ENCODE results near the gene RITA1.
A peak's percentile ranks its signal among the peaks of the same experiment; 100 is the strongest.

Gene RITA1

DNA sequence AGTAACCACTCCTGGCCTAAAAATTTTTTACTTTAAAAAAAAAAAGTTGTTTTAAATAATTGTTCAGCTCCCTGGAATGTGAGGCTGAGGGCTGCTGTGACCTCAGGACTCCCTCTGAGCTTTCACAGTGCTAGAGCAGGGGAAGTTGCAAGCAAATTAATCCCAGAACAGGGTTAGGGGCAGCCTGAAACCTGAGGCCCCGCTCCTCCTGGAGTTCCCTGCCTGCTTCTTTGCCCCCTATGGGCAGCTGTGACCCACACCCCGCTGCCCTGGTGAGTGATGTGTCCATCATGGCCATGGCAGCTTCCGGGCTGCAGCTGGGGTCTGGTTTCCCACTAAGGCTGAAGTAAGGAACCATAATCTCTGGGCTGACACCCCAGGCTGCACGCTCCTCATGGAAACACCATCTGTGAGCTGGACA, 9.5 kb downstream of the RITA1 start:
- no peak overlapping the region for H3K18ac ChIP-seq (ENCODE audit: low read length)

DNA sequence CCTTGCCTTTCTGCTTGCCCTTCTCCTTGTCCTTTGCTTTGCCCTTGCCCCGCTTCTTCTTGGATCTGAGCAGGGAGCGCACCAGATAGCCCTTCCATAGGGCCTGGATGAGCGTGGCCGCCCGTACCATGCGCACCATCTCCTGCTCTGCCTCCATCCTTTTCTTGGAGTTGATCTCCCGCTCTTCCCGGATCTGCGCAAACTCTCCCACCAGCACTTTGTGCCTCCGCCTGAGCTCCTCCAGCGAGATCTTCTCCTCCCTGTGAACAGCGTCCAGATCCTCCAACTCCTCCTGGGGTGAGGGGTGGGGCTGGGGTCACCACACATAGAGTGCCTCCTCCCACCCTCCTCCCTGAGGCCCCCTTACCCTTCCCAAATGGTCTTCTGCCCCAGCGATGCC, 10.1 kb downstream of the RITA1 start:
- no peak overlapping the region for H3K4me2 ChIP-seq (ENCODE audit: low read length)
- no peak overlapping the region for H3K9ac ChIP-seq (ENCODE audit: low read length)

More for the DNA sequence above, 9.5 kb downstream of the RITA1 start:
- H3K23ac ChIP-seq (ENCODE audit: low read length) = no peak overlapping the region
- H2BK5ac ChIP-seq (ENCODE audit: low read depth, low read length, poor library complexity) = no peak overlapping the region
- no peak overlapping the region for H3K4ac ChIP-seq (ENCODE audit: low read depth, low read length)
- no peak overlapping the region for H3K9ac ChIP-seq (ENCODE audit: low read length)
- no peak overlapping the region for H3K4me3 ChIP-seq (ENCODE audit: low read depth, low read length)
- H4K8ac ChIP-seq (ENCODE audit: low read depth, low read length) = no peak overlapping the region
- no peaks in the 10 kb centered on the region for H3K79me2 ChIP-seq (ENCODE audit: control insufficient read depth, insufficient read depth, low read length, poor library complexity)
- H3K27ac ChIP-seq (ENCODE audit: low read depth, low read length) = peak overlapping the region; percentile 44
- H3K27me3 ChIP-seq (ENCODE audit: insufficient read depth, low read length) = no peaks in the 10 kb centered on the region
- no peak overlapping the region for H3K4me2 ChIP-seq (ENCODE audit: low read length)
- H4K12ac ChIP-seq (ENCODE audit: low read depth, low read length) = no peak overlapping the region
- peak overlapping the region; percentile 76 for H4K91ac ChIP-seq (ENCODE audit: low read depth, low read length)
- no peak for DNase-seq
- H3K9me3 ChIP-seq (ENCODE audit: insufficient read depth, low read depth, low read length) = no peaks in the 10 kb centered on the region
- H3K36me3 ChIP-seq (ENCODE audit: control insufficient read depth in 1 of 2, insufficient read depth in 2 of 2, low read length in 2 of 2) = peaks cover 18% of the 10 kb centered on the region in 2 experiments
- H2AFZ ChIP-seq (ENCODE audit: insufficient read depth, low read length, poor library complexity) = no peak overlapping the region
- H3K79me1 ChIP-seq (ENCODE audit: low read length) = peaks cover 2% of the 10 kb centered on the region
- no peak overlapping the region for H2BK12ac ChIP-seq (ENCODE audit: low read length)
- peak overlapping the region; percentile 52 for H2BK120ac ChIP-seq (ENCODE audit: insufficient read depth, low read length, poor library complexity)
- peaks cover 6 to 7% of the 10 kb centered on the region in 2 experiments for H3K4me1 ChIP-seq (ENCODE audit: control insufficient read depth in 1 of 2, insufficient read depth in 2 of 2, low read length in 2 of 2)
- peak overlapping the region; percentile 66 for H2AK5ac ChIP-seq (ENCODE audit: low read length)
- WGBS (ENCODE audit: extremely low coverage, insufficient coverage, insufficient read length) = no CpG with 5 or more reads among the region's 4 CpGs
- peak overlapping the region; percentile 67 for H3K14ac ChIP-seq (ENCODE audit: low read length)

DNA sequence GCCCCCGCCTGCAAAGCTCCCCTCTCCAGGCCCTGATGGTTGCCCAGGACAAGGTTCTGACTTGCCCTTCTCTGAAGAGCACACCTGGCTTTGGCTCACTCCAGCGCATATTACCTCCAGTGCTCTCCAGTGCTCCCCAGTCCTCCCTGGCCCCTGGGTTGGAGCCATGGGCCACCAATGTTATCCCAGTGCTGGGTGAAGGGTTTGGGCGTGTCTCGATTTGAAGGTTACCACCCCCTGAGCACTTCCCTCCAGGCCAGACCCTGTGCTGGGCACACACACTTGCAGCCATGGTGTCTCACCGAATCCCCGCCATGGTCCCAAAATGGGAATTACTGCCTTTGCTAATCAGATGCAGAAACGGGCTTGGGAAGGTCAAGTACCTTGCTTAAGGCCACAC, 11.1 kb downstream of the RITA1 start:
- no peak overlapping the region for H3K18ac ChIP-seq (ENCODE audit: low read length)
- H3K36me3 ChIP-seq (ENCODE audit: control insufficient read depth in 1 of 2, insufficient read depth in 2 of 2, low read length in 2 of 2) = peaks cover 10% of the 10 kb centered on the region in 2 experiments
- no peak overlapping the region for H3K4me2 ChIP-seq (ENCODE audit: low read length)
- no peak overlapping the region for H2BK12ac ChIP-seq (ENCODE audit: low read length)
- H3K9ac ChIP-seq (ENCODE audit: low read length) = no peak overlapping the region
- no peak overlapping the region for H2AFZ ChIP-seq (ENCODE audit: insufficient read depth, low read length, poor library complexity)
- H4K8ac ChIP-seq (ENCODE audit: low read depth, low read length) = no peak overlapping the region
- no peak overlapping the region for H3K4me3 ChIP-seq (ENCODE audit: low read depth, low read length)
- H3K27ac ChIP-seq (ENCODE audit: low read depth, low read length) = no peak overlapping the region
- no peak overlapping the region for H3K23ac ChIP-seq (ENCODE audit: low read length)
- WGBS (ENCODE audit: extremely low coverage, insufficient coverage, insufficient read length) = no CpG with 5 or more reads among the region's 7 CpGs
- peak overlapping the region; percentile 15 for H2AK5ac ChIP-seq (ENCODE audit: low read length)
- H2BK120ac ChIP-seq (ENCODE audit: insufficient read depth, low read length, poor library complexity) = no peak overlapping the region
- H4K91ac ChIP-seq (ENCODE audit: low read depth, low read length) = peak overlapping the region; percentile 9
- no peaks in the 10 kb centered on the region for H3K27me3 ChIP-seq (ENCODE audit: insufficient read depth, low read length)
- no peak overlapping the region for H2BK5ac ChIP-seq (ENCODE audit: low read depth, low read length, poor library complexity)
- no peak overlapping the region for H4K12ac ChIP-seq (ENCODE audit: low read depth, low read length)
- no peak for DNase-seq
- no peak overlapping the region for H3K14ac ChIP-seq (ENCODE audit: low read length)
- H3K79me1 ChIP-seq (ENCODE audit: low read length) = peaks cover 2% of the 10 kb centered on the region
- H3K4me1 ChIP-seq (ENCODE audit: control insufficient read depth in 1 of 2, insufficient read depth in 2 of 2, low read length in 2 of 2) = peaks cover 5 to 6% of the 10 kb centered on the region in 2 experiments
- no peak overlapping the region for H3K4ac ChIP-seq (ENCODE audit: low read depth, low read length)
- no peaks in the 10 kb centered on the region for H3K9me3 ChIP-seq (ENCODE audit: insufficient read depth, low read depth, low read length)
- no peaks in the 10 kb centered on the region for H3K79me2 ChIP-seq (ENCODE audit: control insufficient read depth, insufficient read depth, low read length, poor library complexity)

More for the DNA sequence above, 10.1 kb downstream of the RITA1 start:
- Histone ChIP-seq H3K23ac (ENCODE audit: low read length) (no peak overlapping the region), H3K4me3 (ENCODE audit: low read depth, low read length) (no peak overlapping the region), H4K12ac (ENCODE audit: low read depth, low read length) (no peak overlapping the region), H3K4me1 (ENCODE audit: control insufficient read depth in 1 of 2, insufficient read depth in 2 of 2, low read length in 2 of 2) (peaks cover 6 to 7% of the 10 kb centered on the region in 2 experiments), H2BK12ac (ENCODE audit: low read length) (peak overlapping the region; percentile 19), H3K27me3 (ENCODE audit: insufficient read depth, low read length) (no peaks in the 10 kb centered on the region), H4K8ac (ENCODE audit: low read depth, low read length) (no peak overlapping the region), H2AFZ (ENCODE audit: insufficient read depth, low read length, poor library complexity) (no peak overlapping the region), H2BK5ac (ENCODE audit: low read depth, low read length, poor library complexity) (no peak overlapping the region), H3K9me3 (ENCODE audit: insufficient read depth, low read depth, low read length) (no peaks in the 10 kb centered on the region), H3K79me2 (ENCODE audit: control insufficient read depth, insufficient read depth, low read length, poor library complexity) (no peaks in the 10 kb centered on the region), H3K4ac (ENCODE audit: low read depth, low read length) (no peak overlapping the region), H2AK5ac (ENCODE audit: low read length) (peak overlapping the region; percentile 44), H2BK120ac (ENCODE audit: insufficient read depth, low read length, poor library complexity) (no peak overlapping the region), H3K27ac (ENCODE audit: low read depth, low read length) (no peak overlapping the region), H3K79me1 (ENCODE audit: low read length) (peaks cover 2% of the 10 kb centered on the region), H3K36me3 (ENCODE audit: control insufficient read depth in 1 of 2, insufficient read depth in 2 of 2, low read length in 2 of 2) (peaks cover 18% of the 10 kb centered on the region in 2 experiments), H3K14ac (ENCODE audit: low read length) (no peak overlapping the region), H3K18ac (ENCODE audit: low read length) (no peak overlapping the region), H4K91ac (ENCODE audit: low read depth, low read length) (peak overlapping the region; percentile 2)
- no CpG with 5 or more reads among the region's 13 CpGs for WGBS (ENCODE audit: extremely low coverage, insufficient coverage, insufficient read length)
- DNase-seq = no peak

DNA sequence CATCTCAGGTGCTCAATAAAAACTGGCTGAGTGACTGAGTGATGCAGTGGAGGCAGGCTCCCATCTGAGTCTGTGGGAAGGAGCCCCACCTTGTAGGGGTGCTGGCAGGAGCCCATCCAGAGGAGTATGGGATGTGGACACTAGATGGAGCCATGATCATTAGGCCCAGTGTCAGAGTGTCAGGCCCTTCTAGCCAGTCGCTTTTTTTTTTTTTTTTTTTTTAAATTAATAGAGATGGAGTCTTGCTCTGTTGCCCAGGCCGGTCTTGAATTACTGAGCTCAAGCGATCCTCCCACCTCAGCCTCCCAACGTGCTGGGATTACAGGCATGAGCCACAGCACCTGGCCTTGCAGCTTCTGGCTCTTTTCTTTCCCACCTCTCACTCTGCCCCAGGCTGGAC, 11.5 kb downstream of the RITA1 start:
- H3K14ac ChIP-seq (ENCODE audit: low read length) = no peak overlapping the region
- H4K91ac ChIP-seq (ENCODE audit: low read depth, low read length) = no peak overlapping the region
- no peak overlapping the region for H2AFZ ChIP-seq (ENCODE audit: insufficient read depth, low read length, poor library complexity)
- no peak overlapping the region for H2BK12ac ChIP-seq (ENCODE audit: low read length)
- H3K18ac ChIP-seq (ENCODE audit: low read length) = no peak overlapping the region
- no CpG with 5 or more reads among the region's 4 CpGs for WGBS (ENCODE audit: extremely low coverage, insufficient coverage, insufficient read length)
- peaks cover 2% of the 10 kb centered on the region for H3K79me1 ChIP-seq (ENCODE audit: low read length)
- H4K8ac ChIP-seq (ENCODE audit: low read depth, low read length) = no peak overlapping the region
- H2BK120ac ChIP-seq (ENCODE audit: insufficient read depth, low read length, poor library complexity) = no peak overlapping the region
- H3K4me2 ChIP-seq (ENCODE audit: low read length) = no peak overlapping the region
- no peaks in the 10 kb centered on the region for H3K79me2 ChIP-seq (ENCODE audit: control insufficient read depth, insufficient read depth, low read length, poor library complexity)
- H3K27ac ChIP-seq (ENCODE audit: low read depth, low read length) = no peak overlapping the region
- no peak overlapping the region for H3K4ac ChIP-seq (ENCODE audit: low read depth, low read length)
- no peak overlapping the region for H3K4me3 ChIP-seq (ENCODE audit: low read depth, low read length)
- H3K23ac ChIP-seq (ENCODE audit: low read length) = no peak overlapping the region
- H3K9ac ChIP-seq (ENCODE audit: low read length) = no peak overlapping the region
- H3K4me1 ChIP-seq (ENCODE audit: control insufficient read depth in 1 of 2, insufficient read depth in 2 of 2, low read length in 2 of 2) = peaks cover 5 to 6% of the 10 kb centered on the region in 2 experiments
- H3K9me3 ChIP-seq (ENCODE audit: insufficient read depth, low read depth, low read length) = no peaks in the 10 kb centered on the region
- H3K27me3 ChIP-seq (ENCODE audit: insufficient read depth, low read length) = no peaks in the 10 kb centered on the region
- H4K12ac ChIP-seq (ENCODE audit: low read depth, low read length) = no peak overlapping the region
- no peak overlapping the region for H2AK5ac ChIP-seq (ENCODE audit: low read length)
- no peak overlapping the region for H2BK5ac ChIP-seq (ENCODE audit: low read depth, low read length, poor library complexity)
- peak; percentile 28 to 67 for DNase-seq
- peaks cover 6% of the 10 kb centered on the region in 2 experiments for H3K36me3 ChIP-seq (ENCODE audit: control insufficient read depth in 1 of 2, insufficient read depth in 2 of 2, low read length in 2 of 2)

All from trophoblast cell (in vitro differentiated cells and primary cell).